Psoas muscle (tissue), 8 donors: ENCODE results near the gene ACP1. TPM values are rescaled to one million over a fixed set of nuclear protein-coding genes. Genes with fewer than 3 reads are reported as not detected.
A peak's percentile ranks its signal among the peaks of the same experiment; 100 is the strongest.

Source experiments
- ATAC-seq, 4 donors: fragments of 200-7000 bp; cut with Tn5 transposase; one replicate each; pipeline ENCODE4 v1.9.1; 2020; ENCODE audit warnings: moderate library complexity in 3 of 4, mild to moderate bottlenecking in 2 of 4
- DNase-seq, 2 donors: peaks; one replicate each; pipeline ENCODE4 v3.0.0-alpha.2; 2020
- H3K27ac ChIP-seq: fragments of 200-600 bp; one replicate; pipeline ENCODE4 v1.8.0; 2022
- H3K27me3 ChIP-seq, 3 donors: fragments of 200-600 bp in 1 of 3; one replicate each; pipeline versions ENCODE4 v1.6.1 to v1.8.0; 2013 to 2022; ENCODE audit warnings: low read length in 2 of 3, mild to moderate bottlenecking in 2 of 3, moderate library complexity in 1 of 3; ENCODE audit not compliant: insufficient read depth in 3 of 3
- H3K36me3 ChIP-seq, 2 donors: fragments of 200-600 bp in 1 of 2; one replicate each; pipeline versions ENCODE4 v1.6.1 to v1.8.0; 2013 to 2022; ENCODE audit warnings: low read depth in 1 of 2, mild to moderate bottlenecking in 1 of 2, moderate library complexity in 1 of 2; ENCODE audit not compliant: insufficient read depth in 1 of 2
- H3K4me1 ChIP-seq: fragments of 200-600 bp; one replicate; pipeline ENCODE4 v1.8.0; 2022
- H3K4me3 ChIP-seq: fragments of 200-600 bp; one replicate; pipeline ENCODE4 v1.8.0; 2022; ENCODE audit warnings: mild to moderate bottlenecking
- H3K9me3 ChIP-seq: fragments of 200-600 bp; one replicate; pipeline ENCODE4 v1.8.0; 2022
- WGBS, 3 donors: extraction: QIAGEN DNeasy Blood & Tissue Kit; methylation state at CpG; one replicate each; pipeline versions ENCODE4 v1.1.6 to v1.1.7; 2013; 5-methylcytosine and 5-hydroxymethylcytosine counted together
- intact Hi-C, 2 donors: fragments of 100-400 bp; cut with DNase I; formaldehyde crosslinking; loops; one replicate each; pipeline versions ENCODE4 v1.11.0 to v1.14.2; 2022
- long read RNA-seq, 2 donors: library from polyadenylated mRNA; unstranded; transcript quantifications; one replicate each; pipeline ENCODE4 v2.0.0, GENCODE V29; 2021
- polyA plus RNA-seq, 3 donors: library from polyadenylated mRNA; stranded (reverse); fragments of 200-250 nt; gene quantifications; one replicate each; pipeline ENCODE4 v1.2.3, GENCODE V29; 2013
- total RNA-seq, 4 donors: library from RNA; stranded (reverse); fragmentation: NEBNext Ultra II Directional in 2 of 4; extraction: Animal tissue kit (Norgen Biotek cat#: 25700) in 2 of 4; gene quantifications; one replicate each; pipeline versions ENCODE4 v1.2.1 to v1.2.4, GENCODE V29; 2021 to 2023
- TF ChIP-seq, protein P1 (sequence below): fragments of 200-600 bp; IDR thresholded peaks from one replicate; pipeline ENCODE4 v1.8.0; 2022; ENCODE audit warnings: antibody characterized with exemption
- donor health status: healthy with polysubstance abuse.
- donor health status: DM: no; HTN: no; CAD: no; lungs with moderate emphysema.
- donor health status: Bipolar disorder and iron deficiency.
- donor health status: healthy.
- donor health status: DM: yes; HTN: yes; CAD: no.
- donor health status: DM: no; HTN: no; CAD: no.
- donor health status: DM: no; HTN: no; CAD: no.
- donor health status: DM: yes; HTN: yes; CAD: no.

The ACP1 gene
- total RNA-seq (10 to 100 TPM; 55.8 to 73.6 (median 66.5) TPM), polyA plus RNA-seq (100 to 1,000 TPM in 2 of 3 donors, 10 to 100 TPM in 1; 78.1 to 104 (median 100) TPM)
- long read RNA-seq, donor 1, transcript ACP1-209 (7 exons, 577 nt) = minor isoform, 7 of 59 reads
- long read RNA-seq, donor 1, transcript ACP1-202 (6 exons, 1,552 nt) = minor isoform, 6 of 59 reads
- long read RNA-seq, donor 1, transcript ACP1-201 (6 exons, 1,549 nt) = major isoform, 40 of 59 reads
- long read RNA-seq, donor 1, partial matches to known transcripts = 2 of 59 reads
- long read RNA-seq, donor 1, other reads (novel, unspliced or antisense) = 4 of 59 reads
- long read RNA-seq, donor 2, transcript ACP1-202 (6 exons, 1,552 nt) = minor isoform, 13 of 130 reads
- long read RNA-seq, donor 2, transcript ACP1-209 (7 exons, 577 nt) = minor isoform, 27 of 130 reads
- long read RNA-seq, donor 2, transcript ACP1-201 (6 exons, 1,549 nt) = major isoform, 75 of 130 reads
- long read RNA-seq, donor 2, partial matches to known transcripts = 3 of 130 reads
- long read RNA-seq, donor 2, other reads (novel, unspliced or antisense) = 9 of 130 reads

GRCh38 chr2:264493-265468, at the start of gene ACP1:
Gene ACP1 (plus strand): TSS chr2:264947. CDS start chr2:264965, 18 bp downstream.
- no peaks in the 10 kb centered on the region for H3K9me3 ChIP-seq
- ATAC-seq = peak; percentile 97 to 99 (median 98)
- 0 to 1% (median 1%) methylated on average over 49 to 73 of the region's 73 CpGs for WGBS, 3 donors

GRCh38 chr2:216068-216467, 48.7 kb upstream of the ACP1 start:
- H3K4me3 ChIP-seq = no peak overlapping the region
- TF ChIP-seq, protein P1, sequence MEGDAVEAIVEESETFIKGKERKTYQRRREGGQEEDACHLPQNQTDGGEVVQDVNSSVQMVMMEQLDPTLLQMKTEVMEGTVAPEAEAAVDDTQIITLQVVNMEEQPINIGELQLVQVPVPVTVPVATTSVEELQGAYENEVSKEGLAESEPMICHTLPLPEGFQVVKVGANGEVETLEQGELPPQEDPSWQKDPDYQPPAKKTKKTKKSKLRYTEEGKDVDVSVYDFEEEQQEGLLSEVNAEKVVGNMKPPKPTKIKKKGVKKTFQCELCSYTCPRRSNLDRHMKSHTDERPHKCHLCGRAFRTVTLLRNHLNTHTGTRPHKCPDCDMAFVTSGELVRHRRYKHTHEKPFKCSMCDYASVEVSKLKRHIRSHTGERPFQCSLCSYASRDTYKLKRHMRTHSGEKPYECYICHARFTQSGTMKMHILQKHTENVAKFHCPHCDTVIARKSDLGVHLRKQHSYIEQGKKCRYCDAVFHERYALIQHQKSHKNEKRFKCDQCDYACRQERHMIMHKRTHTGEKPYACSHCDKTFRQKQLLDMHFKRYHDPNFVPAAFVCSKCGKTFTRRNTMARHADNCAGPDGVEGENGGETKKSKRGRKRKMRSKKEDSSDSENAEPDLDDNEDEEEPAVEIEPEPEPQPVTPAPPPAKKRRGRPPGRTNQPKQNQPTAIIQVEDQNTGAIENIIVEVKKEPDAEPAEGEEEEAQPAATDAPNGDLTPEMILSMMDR = no peak
- WGBS, 3 donors = 84 to 89% (median 84%) methylated on average over 3 of the region's 3 CpGs

More at GRCh38 chr2:264493-265468, at the start of gene ACP1:
- peak within 1 kb of the TSS; percentile 77 for H3K27ac ChIP-seq
- TF ChIP-seq, protein P1 = no peak
- DNase-seq = peak; percentile 94 to 96
- no peaks in the 10 kb centered on the region for H3K27me3 ChIP-seq
- peak within 1 kb of the TSS; percentile 91 for H3K4me3 ChIP-seq
- peaks cover 23% of the 10 kb centered on the region for H3K4me1 ChIP-seq
- H3K36me3 ChIP-seq = no peaks in the 10 kb centered on the region
- intact Hi-C loops = loop anchor here in 1 of 2 donors (10.0 kb wide), 1 partner anchor 410 kb away; the partner anchor contains the start of gene TMEM18

DNA sequence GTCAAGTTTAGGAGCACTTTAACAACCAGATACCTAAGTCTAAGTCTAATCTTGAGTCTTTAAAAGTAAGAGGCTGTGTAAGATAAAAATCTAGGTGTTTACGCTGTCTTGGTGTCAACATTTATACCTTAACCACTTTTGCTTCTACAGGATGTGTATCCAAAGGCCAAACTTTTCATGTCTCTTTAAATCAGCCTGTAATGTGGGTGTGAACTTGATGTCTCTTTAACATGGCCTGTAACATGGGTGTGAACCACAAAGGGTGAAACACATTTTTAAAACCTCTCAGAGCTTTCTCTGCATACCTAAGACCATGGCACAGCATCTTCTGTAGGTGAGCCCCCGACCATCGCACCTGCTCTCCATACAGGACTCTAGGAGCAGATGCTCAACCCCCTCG, 41.3 kb upstream of the ACP1 start:
- Histone ChIP-seq H3K9me3 (no peaks in the 10 kb centered on the region), H3K27ac (no peak overlapping the region), H3K36me3 (peaks cover 7 to 74% of the 10 kb centered on the region in 2 donors), H3K4me3 (no peak overlapping the region), H3K4me1 (no peaks in the 10 kb centered on the region), H3K27me3 (no peaks in the 10 kb centered on the region)
- no peak for DNase-seq
- intact Hi-C loops = no loop called here
- TF ChIP-seq, protein P1 = no peak
- WGBS, 3 donors = 82 to 84% (median 83%) methylated on average over 4 of the region's 4 CpGs
- no peak for ATAC-seq

More at GRCh38 chr2:216068-216467, 48.7 kb upstream of the ACP1 start:
- intact Hi-C loops = no loop called here
- DNase-seq (no peak), ATAC-seq (no peak)
- H3K36me3 ChIP-seq = peaks cover 0 to 27% of the 10 kb centered on the region in 2 donors
- H3K27ac ChIP-seq = no peak overlapping the region
- no peaks in the 10 kb centered on the region for H3K4me1 ChIP-seq
- H3K9me3 ChIP-seq = no peaks in the 10 kb centered on the region
- H3K27me3 ChIP-seq = peaks cover 0 to 10% (median 0%) of the 10 kb centered on the region in 3 donors

DNA sequence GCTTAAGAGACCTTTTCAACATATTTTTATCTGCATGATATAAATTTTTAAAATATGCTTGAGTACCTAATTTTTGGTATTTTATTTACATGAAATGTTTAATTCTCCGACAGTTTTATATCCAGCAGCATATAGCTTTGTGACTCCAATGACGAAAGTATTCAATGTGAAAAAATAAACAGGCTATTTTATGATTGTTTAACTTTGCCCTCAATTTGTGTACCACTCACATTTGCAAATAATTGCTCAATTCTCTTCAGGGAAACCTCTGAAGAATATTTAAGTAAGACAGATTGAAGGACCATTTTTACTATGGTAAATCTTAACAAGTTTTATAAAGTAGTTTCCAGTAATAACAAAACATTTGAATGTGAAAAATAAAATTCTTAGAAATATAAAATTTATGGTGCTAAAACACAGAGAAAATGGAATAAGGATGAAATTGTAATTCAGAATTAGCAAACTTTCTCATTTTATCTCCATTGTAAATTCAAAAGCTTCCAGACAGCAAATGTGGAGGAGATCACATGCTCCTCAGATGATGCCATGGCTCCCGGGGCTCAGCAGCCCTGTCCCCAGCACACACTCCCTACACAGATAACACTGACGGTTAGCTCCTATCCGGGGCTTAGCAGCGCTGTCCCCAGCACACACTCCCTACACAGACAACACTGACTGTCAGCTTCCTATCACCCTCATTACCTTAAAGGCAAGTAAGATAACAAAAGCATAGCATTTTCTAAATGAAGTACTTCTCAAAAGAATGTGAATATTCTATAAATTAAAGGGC, 40.6 kb upstream of the ACP1 start:
- no peaks in the 10 kb centered on the region for H3K27me3 ChIP-seq
- 92 to 96% (median 95%) methylated on average over 6 of the region's 6 CpGs for WGBS, 3 donors
- ATAC-seq (no peak), DNase-seq (no peak)
- H3K36me3 ChIP-seq = peaks cover 9 to 75% of the 10 kb centered on the region in 2 donors
- no peak overlapping the region for H3K4me3 ChIP-seq
- intact Hi-C loops = no loop called here
- H3K4me1 ChIP-seq = no peaks in the 10 kb centered on the region
- no peaks in the 10 kb centered on the region for H3K9me3 ChIP-seq
- H3K27ac ChIP-seq = no peak overlapping the region
- TF ChIP-seq, protein P1 = no peak
